ENCODE data around the gene PM20D1.

DNA sequence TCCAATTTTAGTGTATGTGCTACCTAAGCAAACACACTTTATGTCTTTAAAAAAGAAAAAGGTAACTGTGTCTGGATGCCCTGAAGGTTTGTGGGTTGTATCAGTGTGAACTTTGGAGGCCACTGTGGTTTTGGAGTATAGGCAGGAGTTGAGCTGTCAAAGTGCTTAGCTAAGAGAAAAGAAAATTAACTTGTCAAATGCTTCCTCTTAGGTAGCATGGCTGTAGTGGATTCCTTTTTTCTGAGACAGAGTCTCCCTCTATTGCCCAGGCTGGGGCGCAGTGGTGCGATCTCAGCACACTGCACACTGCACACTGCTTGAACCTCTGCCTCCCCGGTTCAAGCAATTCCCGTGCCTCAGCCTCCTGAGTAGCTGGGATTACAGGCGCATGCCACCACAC lies 25.8 kb downstream of the PM20D1 start:
- no peak for TF ChIP-seq CTCF (IDR thresholded peaks at IDR 0.05; ENCODE audit: poor library complexity)
- no peak for TF ChIP-seq EZH2 (IDR thresholded peaks at IDR 0.05; ENCODE audit: borderline replicate concordance)
- TF ChIP-seq EZH2phosphoT487 (IDR thresholded peaks at IDR 0.05; ENCODE audit: low read depth, severe bottlenecking, unreplicated experiment) = no peak
